Measurements from ENCODE around the gene MEGF9.
"Not testable (repeated sequence)": the region's sequence is repeated elsewhere in the genome, so short reads cannot be mapped to it uniquely, and the experiment has no call there.

The MEGF9 gene

GRCh38 chr9:120571443-120572257 is 142.6 kb downstream of the MEGF9 start:
- DNase-seq (ENCODE audit: low spot score) = no peak

GRCh38 chr9:120570296-120570695 is 144.0 kb downstream of the MEGF9 start:
- DNase-seq (ENCODE audit: low spot score) = no peak

- DNase-seq (ENCODE audit: low spot score) = no peak
Observed at GRCh38 chr9:120569556-120569955, 144.7 kb downstream of the MEGF9 start.

GRCh38 chr9:120568816-120569215 is 145.5 kb downstream of the MEGF9 start:
- no peak for DNase-seq (ENCODE audit: low spot score)

GRCh38 chr9:120567874-120568273 is 146.4 kb downstream of the MEGF9 start:
- no peak for DNase-seq (ENCODE audit: low spot score)

GRCh38 chr9:120567081-120567480 is 147.2 kb downstream of the MEGF9 start:
- DNase-seq (ENCODE audit: low spot score) = no peak

DNA sequence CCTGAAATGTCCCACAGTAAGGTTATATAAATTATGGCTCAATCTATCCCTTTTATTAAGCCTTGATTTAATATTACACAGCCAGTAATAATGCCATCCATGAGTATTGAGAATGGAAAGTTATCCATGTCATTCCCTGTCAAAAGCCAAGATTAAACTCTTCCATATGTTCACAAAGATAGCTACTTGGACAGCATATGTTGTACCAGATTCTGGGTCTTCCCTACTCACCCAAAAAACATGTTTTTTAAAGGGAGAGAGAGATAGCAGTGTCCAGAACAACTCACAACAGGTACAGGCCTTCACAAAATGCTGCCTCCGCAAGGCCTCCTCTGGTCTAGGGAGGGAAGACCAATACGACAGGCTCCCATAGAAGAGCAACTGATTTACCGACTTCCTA is 149.7 kb downstream of the MEGF9 start:
- no peak for DNase-seq (ENCODE audit: low spot score)

GRCh38 chr9:120562861-120563443 is 151.3 kb downstream of the MEGF9 start:
- no peak for DNase-seq (ENCODE audit: low spot score)

GRCh38 chr9:120561709-120562108 is 152.6 kb downstream of the MEGF9 start:
- no peak for DNase-seq (ENCODE audit: low spot score)

GRCh38 chr9:120559546-120559945 is 154.7 kb downstream of the MEGF9 start:
- no peak for DNase-seq (ENCODE audit: low spot score)

GRCh38 chr9:120558454-120558853 is 155.8 kb downstream of the MEGF9 start:
- no peak for DNase-seq (ENCODE audit: low spot score)

GRCh38 chr9:120557205-120557604 is 157.1 kb downstream of the MEGF9 start:
- no peak for DNase-seq (ENCODE audit: low spot score)

DNA sequence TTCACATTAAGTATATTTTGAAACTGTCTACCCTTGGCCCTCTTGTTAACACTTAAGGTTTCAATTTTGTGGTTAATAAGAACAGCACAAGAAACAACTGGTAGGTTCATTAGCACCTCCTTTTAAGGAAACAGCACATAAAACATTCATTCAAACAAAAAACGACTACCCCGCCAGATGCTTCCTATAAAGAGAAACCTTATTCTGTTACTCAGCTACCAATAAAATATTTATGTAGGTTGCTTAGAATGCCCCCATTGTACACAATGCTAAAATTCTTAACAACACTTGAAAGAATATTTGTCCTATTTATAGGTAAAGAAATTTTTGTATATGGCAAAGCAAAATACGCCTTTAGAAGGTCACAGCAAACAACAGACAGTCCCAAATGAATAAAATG is 157.5 kb downstream of the MEGF9 start:
- DNase-seq (ENCODE audit: low spot score) = no peak

GRCh38 chr9:120555839-120556238 is 158.4 kb downstream of the MEGF9 start:
- no peak for DNase-seq (ENCODE audit: low spot score)

DNA sequence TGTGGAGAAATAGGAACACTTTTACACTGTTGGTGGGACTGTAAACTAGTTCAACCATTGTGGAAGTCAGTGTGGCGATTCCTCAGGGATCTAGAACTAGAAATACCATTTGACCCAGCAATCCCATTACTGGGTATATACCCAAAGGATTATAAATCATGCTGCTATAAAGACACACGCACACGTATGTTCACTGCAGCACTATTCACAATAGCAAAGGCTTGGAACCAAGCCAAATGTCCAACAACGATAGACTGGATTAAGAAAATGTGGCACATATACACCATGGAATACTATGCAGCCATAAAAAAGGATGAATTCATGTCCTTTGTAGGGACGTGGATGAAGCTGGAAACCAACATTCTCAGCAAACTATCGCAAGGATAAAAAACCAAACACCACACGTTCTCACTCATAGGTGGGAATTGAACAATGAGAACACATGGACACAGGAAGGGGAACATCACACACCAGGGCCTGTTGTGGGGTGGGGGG is 162.0 kb downstream of the MEGF9 start:
- not testable (repeated sequence) for DNase-seq (ENCODE audit: low spot score)

All from CD4-positive, alpha-beta T cell treated with Interleukin-2 at 100 ng/mL for 4 hours (primary cell).